BE2C (cell line): Measurements from ENCODE around the gene OR2A14.

ENCODE experiments used
- DNase-seq: peaks from one replicate; pipeline ENCODE4 v3.0.0-alpha.2; 2020
- H3K27me3 ChIP-seq: fragments of 250-450 bp; sonication (Bioruptor Pico); 2 replicates; pipeline ENCODE4 v1.5.1; 2020; ENCODE audit warnings: mild to moderate bottlenecking
- H3K36me3 ChIP-seq: fragments of 250-450 bp; sonication (Bioruptor Pico); 2 replicates; pipeline ENCODE4 v1.5.1; 2020; ENCODE audit warnings: mild to moderate bottlenecking
- H3K4me1 ChIP-seq: fragments of 250-450 bp; sonication (Bioruptor Pico); 2 replicates; pipeline ENCODE4 v1.5.1; 2020
- H3K4me3 ChIP-seq: 2 replicates; pipeline ENCODE4 v1.5.1; 2011; ENCODE audit warnings: low read depth, low read length
- H3K9me3 ChIP-seq: fragments of 250-450 bp; sonication (Bioruptor Pico); 2 replicates; pipeline ENCODE4 v1.5.1; 2020
- TF ChIP-seq, protein P1 (sequence below): IDR thresholded peaks from 2 replicates; pipeline ENCODE4 v1.5.1; 2012; ENCODE audit warnings: mild to moderate bottlenecking, low read depth, low read length

The OR2A14 gene

DNA sequence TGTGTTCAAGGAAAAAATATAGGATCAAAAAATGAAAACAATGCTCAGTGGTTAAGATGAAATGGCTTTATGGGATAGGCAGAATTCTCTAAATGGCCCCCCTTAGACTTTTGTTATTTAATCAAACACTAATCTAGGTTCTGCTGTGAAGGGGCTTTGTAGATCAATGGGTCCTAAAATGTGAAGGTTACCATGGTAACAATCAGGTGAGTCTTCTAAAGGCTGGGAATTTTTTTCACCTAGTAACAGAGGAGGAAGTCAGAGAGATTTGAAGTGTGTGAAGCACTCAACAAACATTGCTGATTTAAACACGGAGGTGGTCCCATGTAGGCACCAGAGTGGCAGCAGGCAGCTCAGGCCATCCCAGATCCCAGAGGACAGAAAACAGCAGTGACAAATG is 11.1 kb downstream of the OR2A14 start:
- no peaks in the 10 kb centered on the region for H3K36me3 ChIP-seq
- TF ChIP-seq, protein P1, sequence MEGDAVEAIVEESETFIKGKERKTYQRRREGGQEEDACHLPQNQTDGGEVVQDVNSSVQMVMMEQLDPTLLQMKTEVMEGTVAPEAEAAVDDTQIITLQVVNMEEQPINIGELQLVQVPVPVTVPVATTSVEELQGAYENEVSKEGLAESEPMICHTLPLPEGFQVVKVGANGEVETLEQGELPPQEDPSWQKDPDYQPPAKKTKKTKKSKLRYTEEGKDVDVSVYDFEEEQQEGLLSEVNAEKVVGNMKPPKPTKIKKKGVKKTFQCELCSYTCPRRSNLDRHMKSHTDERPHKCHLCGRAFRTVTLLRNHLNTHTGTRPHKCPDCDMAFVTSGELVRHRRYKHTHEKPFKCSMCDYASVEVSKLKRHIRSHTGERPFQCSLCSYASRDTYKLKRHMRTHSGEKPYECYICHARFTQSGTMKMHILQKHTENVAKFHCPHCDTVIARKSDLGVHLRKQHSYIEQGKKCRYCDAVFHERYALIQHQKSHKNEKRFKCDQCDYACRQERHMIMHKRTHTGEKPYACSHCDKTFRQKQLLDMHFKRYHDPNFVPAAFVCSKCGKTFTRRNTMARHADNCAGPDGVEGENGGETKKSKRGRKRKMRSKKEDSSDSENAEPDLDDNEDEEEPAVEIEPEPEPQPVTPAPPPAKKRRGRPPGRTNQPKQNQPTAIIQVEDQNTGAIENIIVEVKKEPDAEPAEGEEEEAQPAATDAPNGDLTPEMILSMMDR: no peak

DNA sequence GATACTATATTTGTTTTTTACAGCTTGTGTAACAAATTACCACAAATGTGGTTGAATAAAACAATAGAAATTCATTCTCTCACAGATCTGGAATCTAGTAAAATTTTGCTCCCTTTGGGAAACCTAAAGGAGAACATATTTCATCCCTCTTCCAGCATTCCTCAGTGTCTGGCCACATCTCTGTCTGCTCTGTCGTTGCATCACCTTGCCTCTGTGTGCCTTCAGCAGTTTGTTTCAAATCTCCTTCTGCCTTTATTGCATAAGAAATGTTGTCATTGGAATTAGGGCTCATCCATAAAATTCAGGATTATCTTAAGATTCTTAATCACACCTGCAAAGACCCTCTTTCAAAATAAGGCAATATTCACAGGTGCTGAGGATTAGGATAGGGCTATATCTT is 14.5 kb downstream of the OR2A14 start:
- no peaks in the 10 kb centered on the region for H3K36me3 ChIP-seq
- TF ChIP-seq, protein P1: no peak
- DNase-seq: no peak

More for the DNA sequence above, 11.1 kb downstream of the OR2A14 start:
- H3K4me1 ChIP-seq: no peaks in the 10 kb centered on the region
- H3K27me3 ChIP-seq: no peaks in the 10 kb centered on the region
- H3K4me3 ChIP-seq: no peak overlapping the region
- DNase-seq: no peak
- H3K9me3 ChIP-seq: no peaks in the 10 kb centered on the region

DNA sequence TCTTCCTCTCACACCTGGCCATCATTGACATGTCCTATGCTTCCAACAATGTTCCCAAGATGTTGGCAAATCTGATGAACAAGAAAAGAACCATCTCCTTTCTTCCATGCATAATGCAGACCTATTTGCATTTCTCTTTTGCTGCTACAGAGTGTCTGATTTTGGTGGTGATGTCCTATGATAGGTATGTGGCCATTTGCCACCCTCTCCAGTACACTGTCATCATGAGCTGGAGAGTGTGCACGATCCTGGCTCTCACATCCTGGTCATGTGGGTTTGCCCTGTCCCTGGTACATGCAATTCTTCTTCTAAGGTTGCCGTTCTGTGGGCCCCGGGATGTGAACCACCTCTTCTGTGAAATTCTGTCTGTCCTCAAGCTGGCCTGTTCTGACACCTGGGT is 19.2 kb downstream of the OR2A14 start:
- no peaks in the 10 kb centered on the region for H3K27me3 ChIP-seq
- TF ChIP-seq, protein P1: no peak
- no peaks in the 10 kb centered on the region for H3K4me1 ChIP-seq
- H3K36me3 ChIP-seq: no peaks in the 10 kb centered on the region
- H3K4me3 ChIP-seq: no peak overlapping the region
- no peak for DNase-seq
- H3K9me3 ChIP-seq: peaks cover 5% of the 10 kb centered on the region

More for the DNA sequence above, 14.5 kb downstream of the OR2A14 start:
- Histone ChIP-seq H3K27me3 (no peaks in the 10 kb centered on the region), H3K4me1 (no peaks in the 10 kb centered on the region), H3K4me3 (no peak overlapping the region), H3K9me3 (no peaks in the 10 kb centered on the region)

DNA sequence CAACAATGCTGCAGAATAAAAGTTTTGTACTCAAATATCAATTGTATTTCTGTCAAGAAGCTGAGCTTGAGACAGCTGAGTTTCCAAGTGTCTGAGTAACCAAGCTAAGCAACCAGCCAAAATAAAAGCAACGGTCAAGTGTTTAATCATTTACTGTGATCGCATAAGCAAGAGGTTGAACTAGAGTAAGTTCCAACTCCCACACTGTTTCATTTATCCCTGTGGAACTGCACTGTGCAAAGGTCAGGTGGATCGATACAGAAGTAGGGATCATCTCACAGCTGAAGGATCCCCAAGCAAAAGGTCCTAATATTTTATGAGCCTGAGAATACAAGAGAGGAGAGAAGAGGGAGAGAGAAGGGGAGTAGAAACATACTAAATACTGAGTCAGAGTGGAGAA is 21.4 kb downstream of the OR2A14 start:
- Histone ChIP-seq H3K36me3 (no peaks in the 10 kb centered on the region), H3K4me3 (no peak overlapping the region), H3K4me1 (no peaks in the 10 kb centered on the region), H3K9me3 (peaks cover 6% of the 10 kb centered on the region), H3K27me3 (no peaks in the 10 kb centered on the region)
- DNase-seq: no peak
- TF ChIP-seq, protein P1: no peak

DNA sequence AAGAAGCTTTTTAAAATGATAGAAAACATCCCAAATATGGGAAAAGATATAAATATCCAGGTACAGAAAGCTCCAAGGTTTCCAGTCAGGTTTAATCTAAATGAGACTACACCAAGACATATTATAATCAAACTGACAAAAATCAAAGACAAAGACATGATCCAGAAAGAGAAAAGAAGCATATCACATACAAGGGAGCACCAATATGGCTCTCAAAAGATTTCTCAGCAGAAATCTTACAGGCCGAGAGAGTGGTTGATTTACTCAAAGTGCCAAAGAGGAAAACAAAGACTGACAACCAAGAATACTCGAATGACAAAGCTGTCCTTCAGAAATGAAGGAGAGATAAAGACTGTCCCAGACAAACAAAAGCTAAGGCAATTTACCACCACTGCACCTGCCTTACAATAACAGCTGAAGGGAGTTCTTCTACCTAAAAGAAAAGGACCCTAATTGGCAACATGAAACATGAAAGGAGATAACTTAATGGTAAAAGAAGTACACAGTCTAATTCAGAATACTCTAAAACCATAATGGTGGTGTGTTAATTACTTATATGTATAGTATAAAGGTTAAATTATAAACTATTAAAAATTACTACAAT is 25.4 kb downstream of the OR2A14 start:
- Histone ChIP-seq H3K4me3 (no peak overlapping the region), H3K36me3 (no peaks in the 10 kb centered on the region), H3K27me3 (no peaks in the 10 kb centered on the region), H3K9me3 (peaks cover 6% of the 10 kb centered on the region), H3K4me1 (no peaks in the 10 kb centered on the region)
- no peak for DNase-seq
- TF ChIP-seq, protein P1: no peak

DNA sequence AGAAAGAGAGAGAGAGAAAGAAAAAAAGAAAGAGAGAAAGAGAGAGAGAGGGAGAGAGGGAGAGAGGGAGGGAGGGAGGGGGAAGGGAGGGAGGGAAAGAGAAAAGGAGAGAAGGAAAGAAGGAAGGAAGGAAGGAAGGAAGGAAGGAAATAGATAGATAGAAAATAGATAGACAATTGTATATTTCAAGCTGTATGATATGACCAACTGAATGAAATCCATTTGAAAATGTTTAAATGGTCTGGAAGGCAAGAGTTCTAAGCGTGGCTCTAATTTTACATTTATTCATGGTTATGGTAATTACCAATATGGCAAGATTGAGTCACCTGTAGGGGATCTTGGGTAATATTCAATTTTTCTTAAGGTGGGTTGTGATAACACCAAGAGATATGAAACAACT is 35.9 kb downstream of the OR2A14 start:
- Histone ChIP-seq H3K36me3 (no peaks in the 10 kb centered on the region), H3K9me3 (no peaks in the 10 kb centered on the region), H3K27me3 (no peaks in the 10 kb centered on the region), H3K4me1 (no peaks in the 10 kb centered on the region), H3K4me3 (no peak overlapping the region)
- DNase-seq: no peak
- TF ChIP-seq, protein P1: no peak
